ENCODE results near the gene CXXC5. TPM values are rescaled to one million over a fixed set of nuclear protein-coding genes. Genes with fewer than 3 reads are reported as not detected.

CXXC5 gene
- total RNA-seq, 1 donor from 2014 or later, result 51.8 TPM

- intact Hi-C loops (cut with DNase I), result no loop called here
- no peak for TF ChIP-seq POLR2A (IDR thresholded peaks at IDR 0.05)
- TF ChIP-seq CTCF (IDR thresholded peaks at IDR 0.05), result no peak
- TF ChIP-seq POLR2AphosphoS5 (IDR thresholded peaks at IDR 0.05; ENCODE audit: insufficient read depth in 1 of 2, low read depth in 1 of 2), result no peak
- Histone ChIP-seq H3K4me1 (peaks cover 95% of the 10 kb centered on the region), H3K9me3 (no peaks in the 10 kb centered on the region), H3K36me3 (no peaks in the 10 kb centered on the region), H3K4me3 (peak overlapping the region in 1 of 2 donors; percentile 52), H3K27me3 (no peaks in the 10 kb centered on the region), H3K27ac (peak overlapping the region; percentile 95)
- no peak for DNase-seq (ENCODE audit: extremely low spot score in 2 of 2)
These were observed 19.0 kb downstream of the CXXC5 start for GRCh38 chr5:139667001-139667729.

- TF ChIP-seq CTCF (IDR thresholded peaks at IDR 0.05), result no peak
- TF ChIP-seq POLR2A (IDR thresholded peaks at IDR 0.05), result no peak
- no peak for TF ChIP-seq POLR2AphosphoS5 (IDR thresholded peaks at IDR 0.05; ENCODE audit: insufficient read depth in 1 of 2, low read depth in 1 of 2)
- H3K4me3 ChIP-seq, result peak overlapping the region; percentile 43 to 52
- peaks cover 95% of the 10 kb centered on the region for H3K4me1 ChIP-seq
- intact Hi-C loops (cut with DNase I), result no loop called here
- H3K27me3 ChIP-seq, result no peaks in the 10 kb centered on the region
- no peak for DNase-seq (ENCODE audit: extremely low spot score in 2 of 2)
- peak overlapping the region; percentile 95 for H3K27ac ChIP-seq
- H3K36me3 ChIP-seq, result no peaks in the 10 kb centered on the region
- H3K9me3 ChIP-seq, result no peaks in the 10 kb centered on the region
These were observed 19.5 kb downstream of the CXXC5 start for GRCh38 chr5:139667730-139668063.

- H3K4me1 ChIP-seq, result peaks cover 95% of the 10 kb centered on the region
- TF ChIP-seq POLR2AphosphoS5 (IDR thresholded peaks at IDR 0.05; ENCODE audit: insufficient read depth in 1 of 2, low read depth in 1 of 2) (peak in 1 of 2 donors; percentile 38), POLR2A (IDR thresholded peaks at IDR 0.05) (no peak)
- H3K27ac ChIP-seq, result peak overlapping the region; percentile 95
- intact Hi-C loops (cut with DNase I), result no loop called here
- H3K27me3 ChIP-seq, result no peaks in the 10 kb centered on the region
- H3K4me3 ChIP-seq, result peak overlapping the region; percentile 43 to 52
- no peaks in the 10 kb centered on the region for H3K9me3 ChIP-seq
- no peaks in the 10 kb centered on the region for H3K36me3 ChIP-seq
- no peak for DNase-seq (ENCODE audit: extremely low spot score in 2 of 2)
These were observed 20.1 kb downstream of the CXXC5 start for GRCh38 chr5:139668064-139668880.

- TF ChIP-seq CTCF (IDR thresholded peaks at IDR 0.05) (no peak), POLR2AphosphoS5 (IDR thresholded peaks at IDR 0.05; ENCODE audit: insufficient read depth in 1 of 2, low read depth in 1 of 2) (no peak), POLR2A (IDR thresholded peaks at IDR 0.05) (no peak)
- no peak for DNase-seq (ENCODE audit: extremely low spot score in 2 of 2)
- Histone ChIP-seq H3K27me3 (no peaks in the 10 kb centered on the region), H3K4me3 (peak overlapping the region; percentile 43 to 52), H3K9me3 (no peaks in the 10 kb centered on the region), H3K36me3 (no peaks in the 10 kb centered on the region), H3K27ac (peak overlapping the region; percentile 95), H3K4me1 (peaks cover 95% of the 10 kb centered on the region)
- intact Hi-C loops (cut with DNase I), result no loop called here
These were observed 20.9 kb downstream of the CXXC5 start for GRCh38 chr5:139668924-139669661.

GRCh38 chr5:139669662-139670368, 21.7 kb downstream of the CXXC5 start:
- TF ChIP-seq POLR2A (IDR thresholded peaks at IDR 0.05) (no peak), POLR2AphosphoS5 (IDR thresholded peaks at IDR 0.05; ENCODE audit: insufficient read depth in 1 of 2, low read depth in 1 of 2) (no peak), CTCF (IDR thresholded peaks at IDR 0.05) (no peak)
- Histone ChIP-seq H3K4me1 (peaks cover 95% of the 10 kb centered on the region), H3K9me3 (no peaks in the 10 kb centered on the region), H3K27ac (peak overlapping the region; percentile 95), H3K36me3 (no peaks in the 10 kb centered on the region), H3K4me3 (peak overlapping the region in 1 of 2 donors; percentile 43), H3K27me3 (no peaks in the 10 kb centered on the region)
- DNase-seq (ENCODE audit: extremely low spot score in 2 of 2), result no peak
- intact Hi-C loops (cut with DNase I), result no loop called here
